Esophagus squamous epithelium (tissue), 5 donors: Measurements from ENCODE around the gene LRIT2. TPM values are rescaled to one million over a fixed set of nuclear protein-coding genes. Genes with fewer than 3 reads are reported as not detected.

Experiments
- DNase-seq: peaks from one replicate; lab custom pipeline; 2025; lab: John Stamatoyannopoulos, UW
- H3K27ac ChIP-seq, 4 donors: fragments of 200-600 bp; sonication (generic); one replicate each; pipeline ENCODE4 v1.5.1; 2016 to 2019; ENCODE audit warnings: mild to moderate bottlenecking in 1 of 4
- H3K27me3 ChIP-seq, 4 donors: fragments of 200-600 bp; sonication (generic); 1 replicate in 3 of 4; 2 replicates in 1 of 4; pipeline versions ENCODE4 v1.5.1 to v1.6.0; 2017 to 2021; ENCODE audit warnings: antibody characterized with exemption in 1 of 4
- H3K36me3 ChIP-seq, 3 donors: fragments of 200-600 bp; sonication (generic); one replicate each; pipeline ENCODE4 v1.5.1; 2016 to 2019
- H3K4me1 ChIP-seq, 3 donors: fragments of 200-600 bp; sonication (generic); one replicate each; pipeline ENCODE4 v1.5.1; 2017 to 2019
- H3K4me3 ChIP-seq, 4 donors: fragments of 200-600 bp; sonication (generic); 1 replicate in 3 of 4; 2 replicates in 1 of 4; pipeline ENCODE4 v1.5.1; 2016 to 2019; ENCODE audit warnings: mild to moderate bottlenecking in 2 of 4, moderate library complexity in 1 of 4
- H3K9me3 ChIP-seq, 3 donors: fragments of 200-600 bp; sonication (generic); one replicate each; pipeline ENCODE4 v1.5.1; 2016 to 2019
- POLR2A ChIP-seq, 4 donors: fragments of 450-650 bp; IDR thresholded peaks; one replicate each; pipeline ENCODE4 v1.6.1; 2017; ENCODE audit warnings: antibody characterized with exemption in 4 of 4, mild to moderate bottlenecking in 4 of 4, moderate library complexity in 3 of 4
- WGBS, 2 donors: methylation state at CpG; one replicate each; pipeline ENCODE4 v1.1.5; 2018; 5-methylcytosine and 5-hydroxymethylcytosine counted together
- intact Hi-C: fragments of 100-400 bp; cut with DNase I; formaldehyde crosslinking; loops from one replicate; pipeline ENCODE4 v1.15.0; 2022
- total RNA-seq, 4 donors: library from RNA; depleted of rRNA; stranded (reverse); fragments of >200 nt; gene quantifications; one replicate each; pipeline ENCODE4 v1.1.0, GENCODE V29; 2016
- TF ChIP-seq, protein P1 (sequence below), 6 experiments: fragments of 450-650 bp in 4 of 6; fragments of 200-600 bp in 2 of 6; sonication (generic) in 2 of 6; IDR thresholded peaks; one replicate each; pipeline ENCODE4 v1.5.1; 2016 to 2019; ENCODE audit warnings: antibody characterized with exemption in 6 of 6, mild to moderate bottlenecking in 4 of 6, moderate library complexity in 4 of 6
- donor health status: DM: yes; HTN: yes; CAD: no.

LRIT2 gene
- total RNA-seq, 4 donors from 2014 or later: not detected

DNA sequence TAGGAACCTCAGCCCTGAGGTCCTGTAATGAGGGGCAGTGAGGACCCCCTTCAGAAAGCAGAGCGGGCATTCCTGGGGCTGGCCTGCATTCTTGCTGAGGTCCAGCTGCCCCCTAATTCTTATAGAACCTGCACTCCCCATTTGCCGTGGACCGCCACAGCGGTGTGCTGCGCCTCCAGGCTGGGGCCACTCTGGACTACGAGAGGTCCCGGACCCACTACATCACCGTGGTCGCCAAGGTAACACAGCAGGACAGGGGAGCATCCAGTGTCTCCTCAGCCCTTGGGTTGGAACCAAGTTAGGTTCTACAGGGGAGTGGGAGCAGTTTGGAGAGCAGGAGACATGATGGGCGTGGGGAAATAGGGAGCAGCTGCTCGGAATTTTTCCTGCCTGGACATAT lies 23.7 kb downstream of the LRIT2 start:
- no peak for DNase-seq
- intact Hi-C loops: no loop called here
- no peak overlapping the region for H3K4me3 ChIP-seq
- H3K27ac ChIP-seq: no peak overlapping the region
- TF ChIP-seq, protein P1, sequence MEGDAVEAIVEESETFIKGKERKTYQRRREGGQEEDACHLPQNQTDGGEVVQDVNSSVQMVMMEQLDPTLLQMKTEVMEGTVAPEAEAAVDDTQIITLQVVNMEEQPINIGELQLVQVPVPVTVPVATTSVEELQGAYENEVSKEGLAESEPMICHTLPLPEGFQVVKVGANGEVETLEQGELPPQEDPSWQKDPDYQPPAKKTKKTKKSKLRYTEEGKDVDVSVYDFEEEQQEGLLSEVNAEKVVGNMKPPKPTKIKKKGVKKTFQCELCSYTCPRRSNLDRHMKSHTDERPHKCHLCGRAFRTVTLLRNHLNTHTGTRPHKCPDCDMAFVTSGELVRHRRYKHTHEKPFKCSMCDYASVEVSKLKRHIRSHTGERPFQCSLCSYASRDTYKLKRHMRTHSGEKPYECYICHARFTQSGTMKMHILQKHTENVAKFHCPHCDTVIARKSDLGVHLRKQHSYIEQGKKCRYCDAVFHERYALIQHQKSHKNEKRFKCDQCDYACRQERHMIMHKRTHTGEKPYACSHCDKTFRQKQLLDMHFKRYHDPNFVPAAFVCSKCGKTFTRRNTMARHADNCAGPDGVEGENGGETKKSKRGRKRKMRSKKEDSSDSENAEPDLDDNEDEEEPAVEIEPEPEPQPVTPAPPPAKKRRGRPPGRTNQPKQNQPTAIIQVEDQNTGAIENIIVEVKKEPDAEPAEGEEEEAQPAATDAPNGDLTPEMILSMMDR (IDR thresholded peaks at IDR 0.05): no peak
- TF ChIP-seq POLR2A (IDR thresholded peaks at IDR 0.05): no peak
- H3K27me3 ChIP-seq: no peaks in the 10 kb centered on the region
- H3K9me3 ChIP-seq: no peaks in the 10 kb centered on the region
- 75 to 82% methylated on average over 4 to 5 of the region's 11 CpGs for WGBS, 2 donors
- peaks cover 0 to 10% (median 0%) of the 10 kb centered on the region in 3 donors for H3K4me1 ChIP-seq
- peaks cover 0 to 16% (median 0%) of the 10 kb centered on the region in 3 donors for H3K36me3 ChIP-seq

DNA sequence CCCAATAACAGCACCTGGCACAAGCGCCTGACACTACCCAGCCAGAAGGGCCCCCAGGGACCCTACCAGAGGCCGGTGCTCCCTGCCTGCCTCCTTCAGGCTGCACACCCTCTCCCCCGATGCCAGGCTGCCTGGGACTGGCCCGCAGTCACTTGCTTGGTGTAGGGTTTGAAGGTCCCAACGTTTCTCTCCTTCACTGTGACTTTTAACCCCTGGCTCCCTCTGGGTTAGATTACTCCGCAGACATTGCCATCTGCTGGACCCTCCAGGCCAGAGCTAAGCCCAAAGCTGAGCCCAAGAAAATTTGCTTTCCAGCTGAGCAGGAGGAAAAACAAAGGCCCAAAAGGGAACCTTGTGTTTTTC lies 24.1 kb downstream of the LRIT2 start:
- peaks cover 0 to 14% (median 0%) of the 10 kb centered on the region in 3 donors for H3K4me1 ChIP-seq
- intact Hi-C loops: no loop called here
- DNase-seq: no peak

DNA sequence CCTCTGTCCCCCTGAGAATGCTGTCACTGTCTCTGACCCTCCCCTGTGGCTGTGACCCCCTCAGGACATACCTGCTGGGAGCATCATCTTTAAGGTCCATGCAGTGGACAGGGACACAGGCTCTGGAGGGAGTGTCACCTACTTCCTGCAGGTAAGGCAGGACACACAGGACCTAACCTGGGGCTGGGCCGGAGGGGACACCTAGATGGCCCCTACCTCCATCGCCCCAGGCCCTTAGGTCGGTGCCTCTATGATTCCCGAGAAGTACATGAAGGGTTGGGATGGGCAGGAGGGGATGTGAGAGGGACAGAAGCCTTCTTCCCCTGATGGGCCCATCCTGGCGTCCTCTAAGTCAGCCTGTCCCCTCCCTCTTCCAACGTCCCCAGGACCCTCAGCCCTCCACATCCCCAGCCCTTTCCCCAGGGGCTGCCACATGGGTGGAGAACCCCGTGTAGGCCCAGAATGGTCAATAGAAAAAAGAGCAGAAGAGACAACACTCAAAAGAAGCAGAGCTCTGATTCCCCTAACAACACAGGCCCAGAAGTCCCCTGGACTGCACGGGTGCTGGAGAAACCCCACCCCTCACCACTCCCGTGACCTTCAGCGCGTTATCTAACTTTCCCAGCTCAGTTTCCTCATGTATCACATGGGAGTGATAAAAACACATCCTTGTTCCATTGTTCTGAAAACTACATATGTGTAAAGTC lies 24.7 kb downstream of the LRIT2 start:
- Histone ChIP-seq H3K27me3 (peaks cover 0 to 4% (median 0%) of the 10 kb centered on the region in 4 donors), H3K4me1 (peaks cover 0 to 20% (median 0%) of the 10 kb centered on the region in 3 donors), H3K9me3 (no peaks in the 10 kb centered on the region), H3K27ac (no peak overlapping the region), H3K4me3 (no peak overlapping the region), H3K36me3 (peaks cover 0 to 16% (median 0%) of the 10 kb centered on the region in 3 donors)
- DNase-seq: no peak
- intact Hi-C loops: no loop called here
- WGBS, 2 donors: 63 to 88% methylated on average over 6 to 7 of the region's 11 CpGs
- TF ChIP-seq, protein P1 (IDR thresholded peaks at IDR 0.05): no peak
- TF ChIP-seq POLR2A (IDR thresholded peaks at IDR 0.05): no peak

More for the DNA sequence above, 24.1 kb downstream of the LRIT2 start:
- Histone ChIP-seq H3K9me3 (no peaks in the 10 kb centered on the region), H3K36me3 (peaks cover 0 to 16% (median 0%) of the 10 kb centered on the region in 3 donors), H3K27me3 (no peaks in the 10 kb centered on the region), H3K27ac (no peak overlapping the region), H3K4me3 (no peak overlapping the region)
- WGBS, 2 donors: 71 to 80% methylated on average over 5 to 6 of the region's 6 CpGs
- TF ChIP-seq, protein P1 (IDR thresholded peaks at IDR 0.05): no peak
- no peak for TF ChIP-seq POLR2A (IDR thresholded peaks at IDR 0.05)

DNA sequence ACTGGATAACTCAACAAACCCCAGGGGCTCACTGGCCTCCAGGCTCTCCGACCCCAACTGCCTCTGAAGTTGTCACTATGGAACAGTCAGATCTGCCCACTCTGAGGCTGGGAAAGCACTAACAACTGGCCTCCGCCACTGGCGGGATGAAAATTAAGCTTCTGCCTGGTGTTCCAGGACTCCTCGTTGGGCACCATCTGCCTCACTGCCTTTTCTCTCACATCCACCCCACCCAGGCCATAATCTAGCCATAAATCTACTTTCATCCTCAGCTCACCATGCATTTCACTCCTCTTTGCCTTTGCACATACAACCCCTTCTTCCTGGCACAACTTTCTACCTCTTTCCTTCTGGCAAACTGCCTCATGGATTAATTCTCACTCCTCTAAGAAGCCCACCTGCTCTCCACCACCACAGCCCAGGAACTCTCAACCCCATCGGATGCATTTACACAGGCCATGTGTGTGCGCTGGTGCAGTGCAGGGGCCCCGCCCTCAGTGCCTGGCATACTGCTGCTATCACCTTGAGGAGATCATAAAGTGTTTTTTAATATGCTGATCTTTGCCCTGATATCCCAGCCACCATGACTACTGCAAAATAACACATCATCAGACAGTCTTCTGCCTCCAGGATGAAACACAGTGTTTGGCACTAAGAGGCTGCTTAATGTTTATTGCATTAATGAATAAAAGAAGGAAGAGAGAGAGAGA lies 27.0 kb downstream of the LRIT2 start:
- no peak for TF ChIP-seq POLR2A (IDR thresholded peaks at IDR 0.05)
- TF ChIP-seq, protein P1 (IDR thresholded peaks at IDR 0.05): no peak
- intact Hi-C loops: no loop called here
- Histone ChIP-seq H3K27ac (no peak overlapping the region), H3K4me3 (no peak overlapping the region), H3K4me1 (peaks cover 0 to 41% (median 10%) of the 10 kb centered on the region in 3 donors), H3K9me3 (no peaks in the 10 kb centered on the region), H3K27me3 (peaks cover 0 to 28% (median 6%) of the 10 kb centered on the region in 4 donors), H3K36me3 (peaks cover 0 to 16% (median 0%) of the 10 kb centered on the region in 3 donors)
- 82 to 90% methylated on average over 6 to 7 of the region's 7 CpGs for WGBS, 2 donors
- DNase-seq: no peak

DNA sequence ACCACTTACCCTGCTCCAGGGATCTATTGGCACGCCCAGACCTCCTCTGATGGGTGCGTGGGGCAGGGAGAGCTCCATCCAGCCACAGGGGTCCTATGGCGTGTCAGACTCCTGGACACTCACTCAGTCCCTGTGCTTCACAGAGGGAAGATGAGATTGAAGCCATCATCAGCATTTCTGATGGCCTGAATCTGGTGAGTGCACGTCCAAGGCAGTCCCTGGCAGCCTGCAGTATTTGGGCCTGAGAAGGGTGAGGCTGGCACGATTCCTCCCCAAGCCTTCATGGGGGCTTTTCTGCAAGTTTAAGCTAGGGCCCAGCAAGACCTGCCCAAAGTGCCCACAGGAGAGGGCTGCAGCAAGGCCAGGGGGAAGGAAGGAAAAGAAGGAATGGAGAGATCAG lies 27.7 kb downstream of the LRIT2 start:
- intact Hi-C loops: no loop called here
- WGBS, 2 donors: 49 to 100% methylated on average over 1 to 3 of the region's 5 CpGs
- DNase-seq: no peak
- Histone ChIP-seq H3K4me1 (peaks cover 0 to 41% (median 10%) of the 10 kb centered on the region in 3 donors), H3K36me3 (peaks cover 0 to 16% (median 0%) of the 10 kb centered on the region in 3 donors), H3K27ac (no peak overlapping the region), H3K27me3 (peaks cover 0 to 35% (median 6%) of the 10 kb centered on the region in 4 donors), H3K9me3 (no peaks in the 10 kb centered on the region), H3K4me3 (no peak overlapping the region)
- TF ChIP-seq POLR2A (IDR thresholded peaks at IDR 0.05): no peak
- TF ChIP-seq, protein P1 (IDR thresholded peaks at IDR 0.05): no peak
